Immature natural killer cell (primary cell): ENCODE results near the gene PSMB5. TPM values are rescaled to one million over a fixed set of nuclear protein-coding genes. Genes with fewer than 3 reads are reported as not detected.

Experiments used
- DNase-seq, 3 donors: peaks; one replicate each; pipeline ENCODE4 v3.0.0; 2022; ENCODE audit warnings: mixed read lengths in 1 of 3
- H3K27ac Mint-ChIP-seq, 6 donors: one replicate each; pipeline ENCODE4 v1.8.0; 2020; ENCODE audit warnings: mixed read lengths in 6 of 6, mild to moderate bottlenecking in 5 of 6, inconsistent platforms in 4 of 6, moderate library complexity in 3 of 6
- H3K27me3 Mint-ChIP-seq, 3 donors: one replicate each; pipeline ENCODE4 v1.8.0; 2020 to 2021; ENCODE audit warnings: low read depth in 3 of 3, mild to moderate bottlenecking in 3 of 3, mixed read lengths in 3 of 3, moderate library complexity in 3 of 3, inconsistent platforms in 1 of 3
- H3K36me3 Mint-ChIP-seq, 3 donors: one replicate each; pipeline ENCODE4 v1.8.0; 2020; ENCODE audit warnings: mixed read lengths in 3 of 3, inconsistent platforms in 2 of 3, mild to moderate bottlenecking in 2 of 3
- H3K4me1 Mint-ChIP-seq, 2 donors: one replicate each; pipeline ENCODE4 v1.8.0; 2020; ENCODE audit warnings: inconsistent platforms in 2 of 2, mild to moderate bottlenecking in 2 of 2, mixed read lengths in 2 of 2, moderate library complexity in 1 of 2
- H3K4me3 Mint-ChIP-seq, 5 donors: one replicate each; pipeline ENCODE4 v1.8.0; 2020; ENCODE audit warnings: mild to moderate bottlenecking in 5 of 5, mixed read lengths in 5 of 5, inconsistent platforms in 3 of 5, moderate library complexity in 3 of 5
- H3K9me3 Mint-ChIP-seq, 6 donors: one replicate each; pipeline ENCODE4 v1.8.0; 2020; ENCODE audit warnings: mild to moderate bottlenecking in 6 of 6, mixed read lengths in 6 of 6, inconsistent platforms in 4 of 6, moderate library complexity in 3 of 6
- polyA plus RNA-seq, 3 donors: library from polyadenylated mRNA; unstranded; fragments of 300-500 nt; fragmentation: Illumina TruSeq; gene quantifications; one replicate each; pipeline ENCODE4 v1.2.3, GENCODE V29; 2021

PSMB5 gene
- polyA plus RNA-seq, 3 donors from 2014 or later: 25.6 to 54.3 (median 39.7) TPM

GRCh38 chr14:22979748-22980392 is 54.8 kb downstream of the PSMB5 start:
- Mint-ChIP-seq H3K9me3 (no peaks in the 10 kb centered on the region), H3K27me3 (peaks cover 2 to 5% (median 2%) of the 10 kb centered on the region in 3 donors), H3K27ac (no peak overlapping the region), H3K36me3 (no peaks in the 10 kb centered on the region), H3K4me3 (peak overlapping the region; percentile 38 to 68 (median 60)), H3K4me1 (peaks cover 5 to 8% of the 10 kb centered on the region in 2 donors)
- DNase-seq: no peak

GRCh38 chr14:22978981-22979671 is 55.6 kb downstream of the PSMB5 start:
- H3K27me3 Mint-ChIP-seq: peaks cover 2 to 5% (median 2%) of the 10 kb centered on the region in 3 donors
- H3K4me3 Mint-ChIP-seq: no peak overlapping the region
- H3K9me3 Mint-ChIP-seq: no peaks in the 10 kb centered on the region
- peaks cover 5 to 8% of the 10 kb centered on the region in 2 donors for H3K4me1 Mint-ChIP-seq
- no peak overlapping the region for H3K27ac Mint-ChIP-seq
- H3K36me3 Mint-ChIP-seq: no peaks in the 10 kb centered on the region
- no peak for DNase-seq

- no peaks in the 10 kb centered on the region for H3K9me3 Mint-ChIP-seq
- H3K4me3 Mint-ChIP-seq: no peak overlapping the region
- peaks cover 2 to 5% (median 2%) of the 10 kb centered on the region in 3 donors for H3K27me3 Mint-ChIP-seq
- H3K4me1 Mint-ChIP-seq: peaks cover 5 to 8% of the 10 kb centered on the region in 2 donors
- no peak overlapping the region for H3K27ac Mint-ChIP-seq
- no peaks in the 10 kb centered on the region for H3K36me3 Mint-ChIP-seq
- DNase-seq: no peak
Measured at GRCh38 chr14:22978487-22978837, 56.2 kb downstream of the PSMB5 start.

GRCh38 chr14:22977684-22978486 is 56.8 kb downstream of the PSMB5 start:
- no peak for DNase-seq
- H3K4me3 Mint-ChIP-seq: no peak overlapping the region
- peaks cover 5 to 8% of the 10 kb centered on the region in 2 donors for H3K4me1 Mint-ChIP-seq
- peaks cover 2 to 5% (median 2%) of the 10 kb centered on the region in 3 donors for H3K27me3 Mint-ChIP-seq
- H3K9me3 Mint-ChIP-seq: no peaks in the 10 kb centered on the region
- H3K36me3 Mint-ChIP-seq: no peaks in the 10 kb centered on the region
- no peak overlapping the region for H3K27ac Mint-ChIP-seq

GRCh38 chr14:22977434-22977683 is 57.3 kb downstream of the PSMB5 start:
- Mint-ChIP-seq H3K4me3 (no peak overlapping the region), H3K9me3 (no peaks in the 10 kb centered on the region), H3K27ac (no peak overlapping the region), H3K36me3 (no peaks in the 10 kb centered on the region), H3K27me3 (peaks cover 2 to 5% (median 2%) of the 10 kb centered on the region in 3 donors), H3K4me1 (peaks cover 5 to 8% of the 10 kb centered on the region in 2 donors)
- DNase-seq: no peak

GRCh38 chr14:22976620-22977433 is 57.9 kb downstream of the PSMB5 start:
- Mint-ChIP-seq H3K27ac (no peak overlapping the region), H3K4me3 (no peak overlapping the region), H3K4me1 (peaks cover 5 to 8% of the 10 kb centered on the region in 2 donors), H3K27me3 (peaks cover 2 to 5% (median 2%) of the 10 kb centered on the region in 3 donors), H3K9me3 (no peaks in the 10 kb centered on the region), H3K36me3 (no peaks in the 10 kb centered on the region)
- DNase-seq: no peak

Other genes with a start within 250 kb of the PSMB5 start
- 1 to 10 TPM in 2 of 3 donors, under 1 TPM in 1; 0.67 to 5.8 (median 1.1) TPM for gene SLC7A7, start 219.5 kb downstream of the PSMB5 start, polyA plus RNA-seq
- gene MRPL52, start 205.0 kb downstream of the PSMB5 start, polyA plus RNA-seq: 100 to 1,000 TPM in 2 of 3 donors, 10 to 100 TPM in 1; 56.8 to 188 (median 147) TPM
- not detected for gene MMP14, start 198.3 kb downstream of the PSMB5 start, polyA plus RNA-seq
- gene LRP10, start 163.2 kb downstream of the PSMB5 start, polyA plus RNA-seq: 100 to 1,000 TPM in 2 of 3 donors, 10 to 100 TPM in 1; 74.6 to 146 (median 136) TPM
- gene REM2, start 151.7 kb downstream of the PSMB5 start, polyA plus RNA-seq: under 1 TPM; 0.22 to 0.74 (median 0.66) TPM
- 10 to 100 TPM; 80.9 to 91.9 (median 85.5) TPM for gene RBM23, start 115.8 kb downstream of the PSMB5 start, polyA plus RNA-seq
- 10 to 100 TPM; 32.9 to 34.9 (median 34.7) TPM for gene PRMT5, start 105.5 kb downstream of the PSMB5 start, polyA plus RNA-seq
- gene HAUS4, start 77.8 kb downstream of the PSMB5 start, polyA plus RNA-seq: 10 to 100 TPM; 23.0 to 26.2 (median 23.2) TPM
- under 1 TPM in 2 of 3 donors, not detected in 1; 0.18 to 0.21 TPM for gene AJUBA, start 52.3 kb downstream of the PSMB5 start, polyA plus RNA-seq
- 1 to 10 TPM; 3.4 to 9.8 (median 5.0) TPM for gene C14orf93, start 24.8 kb downstream of the PSMB5 start, polyA plus RNA-seq
- gene PSMB11, start 7.3 kb upstream of the PSMB5 start, polyA plus RNA-seq: not detected
- 1 to 10 TPM in 1 of 3 donors, under 1 TPM in 2; 0.64 to 1.2 (median 0.78) TPM for gene CDH24, start 22.6 kb upstream of the PSMB5 start, polyA plus RNA-seq
- 10 to 100 TPM in 1 of 3 donors, 1 to 10 TPM in 1, under 1 TPM in 1; 0.40 to 15.0 (median 4.5) TPM for gene ACIN1, start 60.2 kb upstream of the PSMB5 start, polyA plus RNA-seq
- 100 to 1,000 TPM in 2 of 3 donors, 10 to 100 TPM in 1; 85.2 to 184 (median 135) TPM for gene C14orf119, start 60.6 kb upstream of the PSMB5 start, polyA plus RNA-seq
- gene CIROP, start 70.1 kb upstream of the PSMB5 start, polyA plus RNA-seq: not detected
- not detected for gene CEBPE, start 84.4 kb upstream of the PSMB5 start, polyA plus RNA-seq
- gene SLC7A8, start 148.8 kb upstream of the PSMB5 start, polyA plus RNA-seq: under 1 TPM in 1 of 3 donors, not detected in 2; 0.45 TPM
- gene RNF212B, start 203.0 kb upstream of the PSMB5 start, polyA plus RNA-seq: not detected